Body of pancreas (tissue), 4 donors: Measurements from ENCODE around the gene SLC17A9.
A peak's percentile ranks its signal among the peaks of the same experiment; 100 is the strongest.

Experiments
- POLR2A ChIP-seq, 3 donors: fragments of 450-650 bp; IDR thresholded peaks; one replicate each; pipeline ENCODE4 v1.6.1; 2016; ENCODE audit warnings: antibody characterized with exemption in 3 of 3, mild to moderate bottlenecking in 2 of 3
- TF ChIP-seq, protein P1 (sequence below), 7 experiments: fragments of 450-650 bp in 4 of 7; fragments of 200-600 bp in 3 of 7; sonication (generic) in 3 of 7; IDR thresholded peaks; one replicate each; pipeline ENCODE4 v1.5.1; 2016 to 2019; ENCODE audit warnings: antibody characterized with exemption in 7 of 7

- TF ChIP-seq, protein P1, sequence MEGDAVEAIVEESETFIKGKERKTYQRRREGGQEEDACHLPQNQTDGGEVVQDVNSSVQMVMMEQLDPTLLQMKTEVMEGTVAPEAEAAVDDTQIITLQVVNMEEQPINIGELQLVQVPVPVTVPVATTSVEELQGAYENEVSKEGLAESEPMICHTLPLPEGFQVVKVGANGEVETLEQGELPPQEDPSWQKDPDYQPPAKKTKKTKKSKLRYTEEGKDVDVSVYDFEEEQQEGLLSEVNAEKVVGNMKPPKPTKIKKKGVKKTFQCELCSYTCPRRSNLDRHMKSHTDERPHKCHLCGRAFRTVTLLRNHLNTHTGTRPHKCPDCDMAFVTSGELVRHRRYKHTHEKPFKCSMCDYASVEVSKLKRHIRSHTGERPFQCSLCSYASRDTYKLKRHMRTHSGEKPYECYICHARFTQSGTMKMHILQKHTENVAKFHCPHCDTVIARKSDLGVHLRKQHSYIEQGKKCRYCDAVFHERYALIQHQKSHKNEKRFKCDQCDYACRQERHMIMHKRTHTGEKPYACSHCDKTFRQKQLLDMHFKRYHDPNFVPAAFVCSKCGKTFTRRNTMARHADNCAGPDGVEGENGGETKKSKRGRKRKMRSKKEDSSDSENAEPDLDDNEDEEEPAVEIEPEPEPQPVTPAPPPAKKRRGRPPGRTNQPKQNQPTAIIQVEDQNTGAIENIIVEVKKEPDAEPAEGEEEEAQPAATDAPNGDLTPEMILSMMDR (IDR thresholded peaks at IDR 0.05) = peak; percentile 9 to 64 (median 54)
- TF ChIP-seq POLR2A (IDR thresholded peaks at IDR 0.05) = no peak
Observed at GRCh38 chr20:62921119-62921687, 31.3 kb upstream of the SLC17A9 start.
